Transverse colon (tissue), 4 donors: ENCODE measurements around the gene ATP6V0D1.

Experiments
- CTCF ChIP-seq, 5 experiments: fragments of 200-600 bp in 3 of 5; fragments of 450-650 bp in 2 of 5; sonication (generic) in 3 of 5; IDR thresholded peaks; 1 replicate in 2 of 5; 2 replicates in 3 of 5; pipeline ENCODE4 v1.5.1; 2016 to 2017; ENCODE audit warnings: antibody characterized with exemption in 5 of 5, inconsistent platforms in 3 of 5, mild to moderate bottlenecking in 2 of 5, moderate library complexity in 1 of 5
- EP300 ChIP-seq: sonication (generic); formaldehyde crosslinking; IDR thresholded peaks from one replicate; pipeline ENCODE4 v1.6.1; 2017; ENCODE audit warnings: antibody characterized with exemption, low read depth
- POLR2A ChIP-seq: fragments of 450-650 bp; IDR thresholded peaks from one replicate; pipeline ENCODE4 v1.6.1; 2016; ENCODE audit warnings: antibody characterized with exemption, mild to moderate bottlenecking, moderate library complexity
- POLR2AphosphoS5 ChIP-seq, 3 donors: sonication (generic); formaldehyde crosslinking; IDR thresholded peaks; one replicate each; pipeline ENCODE4 v1.6.1; 2016; ENCODE audit warnings: antibody characterized with exemption in 3 of 3

- TF ChIP-seq POLR2A (peak; percentile 20), CTCF (IDR thresholded peaks at IDR 0.05) (no peak), POLR2AphosphoS5 (IDR thresholded peaks at IDR 0.05) (peak in 1 of 3 donors; percentile 11), EP300 (no peak)
These were observed 48.1 kb upstream of the ATP6V0D1 start for GRCh38 chr16:67528870-67529581.
